ENCODE results near the gene GAPVD1. TPM values are rescaled to one million over a fixed set of nuclear protein-coding genes. Genes with fewer than 3 reads are reported as not detected.
"Not testable (repeated sequence)": the region's sequence is repeated elsewhere in the genome, so short reads cannot be mapped to it uniquely, and the experiment has no call there.

The GAPVD1 gene, protein sequence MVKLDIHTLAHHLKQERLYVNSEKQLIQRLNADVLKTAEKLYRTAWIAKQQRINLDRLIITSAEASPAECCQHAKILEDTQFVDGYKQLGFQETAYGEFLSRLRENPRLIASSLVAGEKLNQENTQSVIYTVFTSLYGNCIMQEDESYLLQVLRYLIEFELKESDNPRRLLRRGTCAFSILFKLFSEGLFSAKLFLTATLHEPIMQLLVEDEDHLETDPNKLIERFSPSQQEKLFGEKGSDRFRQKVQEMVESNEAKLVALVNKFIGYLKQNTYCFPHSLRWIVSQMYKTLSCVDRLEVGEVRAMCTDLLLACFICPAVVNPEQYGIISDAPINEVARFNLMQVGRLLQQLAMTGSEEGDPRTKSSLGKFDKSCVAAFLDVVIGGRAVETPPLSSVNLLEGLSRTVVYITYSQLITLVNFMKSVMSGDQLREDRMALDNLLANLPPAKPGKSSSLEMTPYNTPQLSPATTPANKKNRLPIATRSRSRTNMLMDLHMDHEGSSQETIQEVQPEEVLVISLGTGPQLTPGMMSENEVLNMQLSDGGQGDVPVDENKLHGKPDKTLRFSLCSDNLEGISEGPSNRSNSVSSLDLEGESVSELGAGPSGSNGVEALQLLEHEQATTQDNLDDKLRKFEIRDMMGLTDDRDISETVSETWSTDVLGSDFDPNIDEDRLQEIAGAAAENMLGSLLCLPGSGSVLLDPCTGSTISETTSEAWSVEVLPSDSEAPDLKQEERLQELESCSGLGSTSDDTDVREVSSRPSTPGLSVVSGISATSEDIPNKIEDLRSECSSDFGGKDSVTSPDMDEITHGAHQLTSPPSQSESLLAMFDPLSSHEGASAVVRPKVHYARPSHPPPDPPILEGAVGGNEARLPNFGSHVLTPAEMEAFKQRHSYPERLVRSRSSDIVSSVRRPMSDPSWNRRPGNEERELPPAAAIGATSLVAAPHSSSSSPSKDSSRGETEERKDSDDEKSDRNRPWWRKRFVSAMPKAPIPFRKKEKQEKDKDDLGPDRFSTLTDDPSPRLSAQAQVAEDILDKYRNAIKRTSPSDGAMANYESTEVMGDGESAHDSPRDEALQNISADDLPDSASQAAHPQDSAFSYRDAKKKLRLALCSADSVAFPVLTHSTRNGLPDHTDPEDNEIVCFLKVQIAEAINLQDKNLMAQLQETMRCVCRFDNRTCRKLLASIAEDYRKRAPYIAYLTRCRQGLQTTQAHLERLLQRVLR (N-terminal part only)
- 44.0 and 58.0 TPM in 2 replicates for total RNA-seq

GRCh38 chr9:125261501-125262293 lies at the start of gene GAPVD1:
Gene GAPVD1, plus strand, starts transcription at chr9:125261826. Its CDS starts 37,096 bp downstream, at chr9:125298922.
- H3K27me3 ChIP-seq (ENCODE audit: control insufficient read depth, insufficient read depth, low read length): no peaks in the 10 kb centered on the region
- H3K4me3 ChIP-seq (ENCODE audit: low read depth, low read length): peak within 1 kb of the TSS; percentile 97
- peak; percentile 74 for DNase-seq (ENCODE audit: low read depth)
- H3K36me3 ChIP-seq (ENCODE audit: control insufficient read depth, insufficient read depth, low read length): peaks cover 2% of the 10 kb centered on the region
- no peak for FAIRE-seq
- peak; percentile 53 for TF ChIP-seq CTCF (IDR thresholded peaks at IDR 0.05; ENCODE audit: insufficient read depth, low read length, severe bottlenecking)

DNA sequence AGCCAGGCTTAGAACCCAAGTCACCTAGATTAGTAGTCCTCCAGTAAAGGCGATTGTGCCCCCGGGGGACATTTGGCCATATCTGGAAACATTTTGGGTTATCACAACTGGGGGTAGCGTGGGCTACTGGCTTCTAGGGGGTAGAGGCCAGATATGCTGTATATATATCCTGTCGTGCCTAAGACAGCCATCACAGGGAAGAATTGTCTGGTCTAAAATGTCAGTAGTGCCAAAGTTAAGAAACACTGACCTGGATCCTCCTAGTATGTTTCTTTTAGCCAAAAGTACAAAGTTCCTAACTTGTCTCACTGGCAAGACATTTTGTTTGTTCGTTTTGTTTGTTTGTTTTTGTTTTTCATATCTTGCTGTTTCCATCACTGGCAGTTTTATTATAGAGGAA lies 47.4 kb upstream of the GAPVD1 start:
- Histone ChIP-seq H3K4me3 (ENCODE audit: low read depth, low read length) (no peak overlapping the region), H3K27me3 (ENCODE audit: control insufficient read depth, insufficient read depth, low read length) (no peaks in the 10 kb centered on the region), H3K36me3 (ENCODE audit: control insufficient read depth, insufficient read depth, low read length) (peaks cover 7% of the 10 kb centered on the region)
- DNase-seq (ENCODE audit: low read depth) (no peak), FAIRE-seq (no peak)
- TF ChIP-seq CTCF (IDR thresholded peaks at IDR 0.05; ENCODE audit: insufficient read depth, low read length, severe bottlenecking): no peak

DNA sequence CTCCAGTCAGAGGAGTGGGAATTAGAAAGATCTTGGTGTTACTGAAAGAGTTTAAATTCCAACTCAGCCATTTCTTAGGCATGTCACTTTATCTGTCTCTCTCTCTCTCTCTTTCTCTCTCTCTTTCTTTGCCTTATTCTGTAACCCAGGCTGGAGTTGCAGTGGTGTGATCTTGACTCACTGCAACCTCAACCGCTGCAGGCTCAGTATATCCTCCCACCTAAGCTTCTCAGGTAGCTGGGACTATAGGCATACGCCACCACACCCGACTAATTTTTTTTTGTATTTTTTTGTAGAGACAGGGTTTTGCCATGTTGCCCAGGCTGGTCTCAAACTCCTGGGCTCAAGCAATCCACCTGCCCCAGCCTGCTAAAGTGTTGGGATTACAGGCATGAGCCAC lies 43.0 kb upstream of the GAPVD1 start:
- H3K36me3 ChIP-seq (ENCODE audit: control insufficient read depth, insufficient read depth, low read length): peaks cover 4% of the 10 kb centered on the region
- FAIRE-seq (no peak), DNase-seq (ENCODE audit: low read depth) (no peak)
- no peaks in the 10 kb centered on the region for H3K27me3 ChIP-seq (ENCODE audit: control insufficient read depth, insufficient read depth, low read length)
- no peak for TF ChIP-seq CTCF (IDR thresholded peaks at IDR 0.05; ENCODE audit: insufficient read depth, low read length, severe bottlenecking)
- no peak overlapping the region for H3K4me3 ChIP-seq (ENCODE audit: low read depth, low read length)

GRCh38 chr9:125224858-125225257 lies 36.8 kb upstream of the GAPVD1 start:
- DNase-seq (ENCODE audit: low read depth); FAIRE-seq; H3K27me3 ChIP-seq (ENCODE audit: control insufficient read depth, insufficient read depth, low read length); H3K4me3 ChIP-seq (ENCODE audit: low read depth, low read length); H3K36me3 ChIP-seq (ENCODE audit: control insufficient read depth, insufficient read depth, low read length): not testable (repeated sequence)

DNA sequence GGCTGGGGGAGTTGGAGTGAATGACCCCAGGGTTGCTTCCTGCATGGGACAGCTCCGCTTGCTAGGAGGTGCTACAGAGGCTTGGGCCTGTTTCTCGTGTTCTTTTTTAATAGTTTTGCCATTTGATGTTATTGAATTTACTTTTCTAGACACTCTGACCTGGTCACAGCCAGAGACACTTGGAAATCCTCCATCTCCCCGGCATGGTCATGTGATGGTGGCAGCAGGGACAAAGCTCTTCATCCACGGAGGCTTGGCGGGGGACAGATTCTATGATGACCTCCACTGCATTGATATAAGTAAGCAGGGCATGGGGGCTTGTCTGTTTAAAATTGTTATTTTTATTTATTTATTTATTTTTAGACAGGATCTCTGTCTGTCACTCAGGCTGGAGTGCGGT lies 33.9 kb upstream of the GAPVD1 start:
- Histone ChIP-seq H3K36me3 (ENCODE audit: control insufficient read depth, insufficient read depth, low read length) (peaks cover 7% of the 10 kb centered on the region), H3K4me3 (ENCODE audit: low read depth, low read length) (no peak overlapping the region), H3K27me3 (ENCODE audit: control insufficient read depth, insufficient read depth, low read length) (no peaks in the 10 kb centered on the region)
- no peak for DNase-seq (ENCODE audit: low read depth)
- TF ChIP-seq CTCF (IDR thresholded peaks at IDR 0.05; ENCODE audit: insufficient read depth, low read length, severe bottlenecking): no peak
- FAIRE-seq: no peak
